ENCODE measurements around the gene PGAM1. TPM values are rescaled to one million over a fixed set of nuclear protein-coding genes. Genes with fewer than 3 reads are reported as not detected.

The PGAM1 gene
- total and polyA plus RNA-seq, 2 of the 13 experiments (the other 11 are each of a cell fraction or from before 2014, with no cell fraction given) = 354 to 483 TPM

DNA sequence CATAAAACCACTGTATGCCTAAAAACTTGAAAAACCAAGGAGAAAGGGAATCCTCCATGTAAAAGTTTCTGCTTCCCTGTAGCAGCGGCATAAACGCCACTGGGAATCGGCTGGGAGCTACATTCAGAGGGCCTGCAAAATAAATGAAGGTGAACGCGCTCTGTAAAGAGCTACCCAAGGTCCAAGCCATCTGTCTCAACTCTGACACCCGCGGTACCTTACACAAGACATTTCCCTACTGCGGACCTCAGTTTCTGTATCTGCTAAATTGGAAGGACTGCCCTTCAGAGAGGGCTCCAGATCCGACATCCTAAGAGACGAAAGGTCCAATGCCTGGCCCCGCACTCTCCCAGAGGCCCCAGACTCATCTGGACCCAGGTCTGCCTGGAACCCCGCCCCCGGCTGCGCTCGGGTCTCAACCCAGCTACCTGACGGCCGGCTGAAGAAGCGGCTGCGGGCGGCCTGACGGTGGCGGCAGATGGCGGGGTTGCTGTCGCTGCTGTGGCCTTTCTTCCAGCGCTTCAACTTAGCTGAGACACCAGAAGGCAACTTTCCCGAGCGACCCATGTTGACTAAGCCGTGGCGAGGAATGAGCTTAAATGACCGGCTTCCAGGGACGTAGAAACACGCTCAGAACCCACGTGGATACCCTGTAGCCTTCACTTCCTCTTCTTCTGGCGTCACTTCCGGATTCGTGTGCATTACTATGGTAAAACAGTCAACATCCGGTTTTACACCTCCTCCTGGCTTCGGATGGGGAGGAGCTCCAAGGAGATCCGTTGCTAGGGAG is 25.1 kb upstream of the PGAM1 start, which contains the start of gene RRP12 (continued):
- no peak; the same call in 1 of the 2 replicates for TF ChIP-seq ZNF274 (CRISPR knock-in tag; IDR thresholded peaks at IDR 0.05)
- TF ChIP-seq, protein P1, sequence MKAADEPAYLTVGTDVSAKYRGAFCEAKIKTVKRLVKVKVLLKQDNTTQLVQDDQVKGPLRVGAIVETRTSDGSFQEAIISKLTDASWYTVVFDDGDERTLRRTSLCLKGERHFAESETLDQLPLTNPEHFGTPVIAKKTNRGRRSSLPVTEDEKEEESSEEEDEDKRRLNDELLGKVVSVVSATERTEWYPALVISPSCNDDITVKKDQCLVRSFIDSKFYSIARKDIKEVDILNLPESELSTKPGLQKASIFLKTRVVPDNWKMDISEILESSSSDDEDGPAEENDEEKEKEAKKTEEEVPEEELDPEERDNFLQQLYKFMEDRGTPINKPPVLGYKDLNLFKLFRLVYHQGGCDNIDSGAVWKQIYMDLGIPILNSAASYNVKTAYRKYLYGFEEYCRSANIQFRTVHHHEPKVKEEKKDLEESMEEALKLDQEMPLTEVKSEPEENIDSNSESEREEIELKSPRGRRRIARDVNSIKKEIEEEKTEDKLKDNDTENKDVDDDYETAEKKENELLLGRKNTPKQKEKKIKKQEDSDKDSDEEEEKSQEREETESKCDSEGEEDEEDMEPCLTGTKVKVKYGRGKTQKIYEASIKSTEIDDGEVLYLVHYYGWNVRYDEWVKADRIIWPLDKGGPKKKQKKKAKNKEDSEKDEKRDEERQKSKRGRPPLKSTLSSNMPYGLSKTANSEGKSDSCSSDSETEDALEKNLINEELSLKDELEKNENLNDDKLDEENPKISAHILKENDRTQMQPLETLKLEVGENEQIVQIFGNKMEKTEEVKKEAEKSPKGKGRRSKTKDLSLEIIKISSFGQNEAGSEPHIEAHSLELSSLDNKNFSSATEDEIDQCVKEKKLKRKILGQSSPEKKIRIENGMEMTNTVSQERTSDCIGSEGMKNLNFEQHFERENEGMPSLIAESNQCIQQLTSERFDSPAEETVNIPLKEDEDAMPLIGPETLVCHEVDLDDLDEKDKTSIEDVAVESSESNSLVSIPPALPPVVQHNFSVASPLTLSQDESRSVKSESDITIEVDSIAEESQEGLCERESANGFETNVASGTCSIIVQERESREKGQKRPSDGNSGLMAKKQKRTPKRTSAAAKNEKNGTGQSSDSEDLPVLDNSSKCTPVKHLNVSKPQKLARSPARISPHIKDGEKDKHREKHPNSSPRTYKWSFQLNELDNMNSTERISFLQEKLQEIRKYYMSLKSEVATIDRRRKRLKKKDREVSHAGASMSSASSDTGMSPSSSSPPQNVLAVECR (CRISPR knock-in tag; IDR thresholded peaks at IDR 0.05; ENCODE audit: borderline replicate concordance) = peak; percentile 100
- no peak for TF ChIP-seq SOX13 (IDR thresholded peaks at IDR 0.05)
- TF ChIP-seq SOX13 (CRISPR knock-in tag; conservative IDR thresholded peaks at IDR 0.05 in 1 of 2, IDR thresholded peaks at IDR 0.05 in 1 of 2) = no peak
- TF ChIP-seq SIN3B (IDR thresholded peaks at IDR 0.05; ENCODE audit: low read length) = 0 out of 2 replicates have a peak, but pooled peaks have one; percentile 53
- no peak for TF ChIP-seq ZNF335 (CRISPR knock-in tag; IDR thresholded peaks at IDR 0.05)
- no peak for TF ChIP-seq NR2F6 (IDR thresholded peaks at IDR 0.05)
- no peak; the same call in 1 of the 2 replicates for TF ChIP-seq NR2F6 (CRISPR knock-in tag; IDR thresholded peaks at IDR 0.05)
- peak; percentile 94 for TF ChIP-seq FOXK1 (CRISPR knock-in tag; IDR thresholded peaks at IDR 0.05; ENCODE audit: borderline replicate concordance, low read depth)
- no peak for TF ChIP-seq MLLT10 (CRISPR knock-in tag; IDR thresholded peaks at IDR 0.05)
- TF ChIP-seq SETDB1 (CRISPR knock-in tag; IDR thresholded peaks at IDR 0.05; ENCODE audit: borderline replicate concordance) = no peak
- peak; percentile 37; the same call in 1 of the 2 replicates for TF ChIP-seq HCFC1 (IDR thresholded peaks at IDR 0.05; ENCODE audit: low read depth, low read length)
- no peak; the same call in 1 of the 2 replicates for TF ChIP-seq FOSL2 (CRISPR knock-in tag; IDR thresholded peaks at IDR 0.05)
- TF ChIP-seq RELA (CRISPR knock-in tag; IDR thresholded peaks at IDR 0.05) = no peak
- TF ChIP-seq, protein P2, sequence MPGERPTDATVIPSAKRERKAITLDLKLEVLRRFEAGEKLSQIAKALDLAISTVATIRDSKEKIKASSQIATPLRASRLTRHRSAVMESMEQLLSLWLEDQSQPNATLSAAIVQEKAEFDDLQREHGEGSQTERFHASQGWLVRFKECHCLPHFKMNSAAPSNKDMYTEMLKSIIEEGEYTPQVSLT (CRISPR knock-in tag; IDR thresholded peaks at IDR 0.05; ENCODE audit: borderline replicate concordance, low read depth) = no peak
- TF ChIP-seq, protein P3, sequence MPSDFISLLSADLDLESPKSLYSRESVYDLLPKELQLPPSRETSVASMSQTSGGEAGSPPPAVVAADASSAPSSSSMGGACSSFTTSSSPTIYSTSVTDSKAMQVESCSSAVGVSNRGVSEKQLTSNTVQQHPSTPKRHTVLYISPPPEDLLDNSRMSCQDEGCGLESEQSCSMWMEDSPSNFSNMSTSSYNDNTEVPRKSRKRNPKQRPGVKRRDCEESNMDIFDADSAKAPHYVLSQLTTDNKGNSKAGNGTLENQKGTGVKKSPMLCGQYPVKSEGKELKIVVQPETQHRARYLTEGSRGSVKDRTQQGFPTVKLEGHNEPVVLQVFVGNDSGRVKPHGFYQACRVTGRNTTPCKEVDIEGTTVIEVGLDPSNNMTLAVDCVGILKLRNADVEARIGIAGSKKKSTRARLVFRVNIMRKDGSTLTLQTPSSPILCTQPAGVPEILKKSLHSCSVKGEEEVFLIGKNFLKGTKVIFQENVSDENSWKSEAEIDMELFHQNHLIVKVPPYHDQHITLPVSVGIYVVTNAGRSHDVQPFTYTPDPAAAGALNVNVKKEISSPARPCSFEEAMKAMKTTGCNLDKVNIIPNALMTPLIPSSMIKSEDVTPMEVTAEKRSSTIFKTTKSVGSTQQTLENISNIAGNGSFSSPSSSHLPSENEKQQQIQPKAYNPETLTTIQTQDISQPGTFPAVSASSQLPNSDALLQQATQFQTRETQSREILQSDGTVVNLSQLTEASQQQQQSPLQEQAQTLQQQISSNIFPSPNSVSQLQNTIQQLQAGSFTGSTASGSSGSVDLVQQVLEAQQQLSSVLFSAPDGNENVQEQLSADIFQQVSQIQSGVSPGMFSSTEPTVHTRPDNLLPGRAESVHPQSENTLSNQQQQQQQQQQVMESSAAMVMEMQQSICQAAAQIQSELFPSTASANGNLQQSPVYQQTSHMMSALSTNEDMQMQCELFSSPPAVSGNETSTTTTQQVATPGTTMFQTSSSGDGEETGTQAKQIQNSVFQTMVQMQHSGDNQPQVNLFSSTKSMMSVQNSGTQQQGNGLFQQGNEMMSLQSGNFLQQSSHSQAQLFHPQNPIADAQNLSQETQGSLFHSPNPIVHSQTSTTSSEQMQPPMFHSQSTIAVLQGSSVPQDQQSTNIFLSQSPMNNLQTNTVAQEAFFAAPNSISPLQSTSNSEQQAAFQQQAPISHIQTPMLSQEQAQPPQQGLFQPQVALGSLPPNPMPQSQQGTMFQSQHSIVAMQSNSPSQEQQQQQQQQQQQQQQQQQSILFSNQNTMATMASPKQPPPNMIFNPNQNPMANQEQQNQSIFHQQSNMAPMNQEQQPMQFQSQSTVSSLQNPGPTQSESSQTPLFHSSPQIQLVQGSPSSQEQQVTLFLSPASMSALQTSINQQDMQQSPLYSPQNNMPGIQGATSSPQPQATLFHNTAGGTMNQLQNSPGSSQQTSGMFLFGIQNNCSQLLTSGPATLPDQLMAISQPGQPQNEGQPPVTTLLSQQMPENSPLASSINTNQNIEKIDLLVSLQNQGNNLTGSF (CRISPR knock-in tag; IDR thresholded peaks at IDR 0.05) = no peak
- TF ChIP-seq ZNF326 (CRISPR knock-in tag; IDR thresholded peaks at IDR 0.05; ENCODE audit: borderline replicate concordance) = no peak
- TF ChIP-seq, protein P4, sequence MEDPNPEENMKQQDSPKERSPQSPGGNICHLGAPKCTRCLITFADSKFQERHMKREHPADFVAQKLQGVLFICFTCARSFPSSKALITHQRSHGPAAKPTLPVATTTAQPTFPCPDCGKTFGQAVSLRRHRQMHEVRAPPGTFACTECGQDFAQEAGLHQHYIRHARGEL (CRISPR knock-in tag; IDR thresholded peaks at IDR 0.05) = 0 out of 2 replicates have a peak, but pooled peaks have one; percentile 37

Measured in HepG2 (cell line).